Measurements from ENCODE around the gene KCTD7.
A peak's percentile ranks its signal among the peaks of the same experiment; 100 is the strongest.
"Not testable (repeated sequence)": the region's sequence is repeated elsewhere in the genome, so short reads cannot be mapped to it uniquely, and the experiment has no call there.

The KCTD7 gene

GRCh38 chr7:66628361-66629221, at the start of gene KCTD7:
Gene KCTD7 (plus strand): TSS chr7:66628881. CDS start chr7:66629065, 184 bp downstream.
- no peaks in the 10 kb centered on the region for H3K27me3 ChIP-seq (ENCODE audit: control insufficient read depth in 1 of 2, insufficient read depth in 2 of 2, low read length in 2 of 2)
- peak within 1 kb of the TSS; percentile 100 for H3K27ac ChIP-seq (ENCODE audit: low read length)
- peak within 1 kb of the TSS; percentile 88 to 99 for H3K9ac ChIP-seq (ENCODE audit: low read length in 2 of 2)
- H3K36me3 ChIP-seq (ENCODE audit: control insufficient read depth in 2 of 2, insufficient read depth in 2 of 2, low read length in 2 of 2): peaks cover 0 to 5% of the 10 kb centered on the region in 2 donors
- peak within 1 kb of the TSS; percentile 88 to 91 for H3K4me3 ChIP-seq (ENCODE audit: low read length in 2 of 2)
- peaks cover 25% of the 10 kb centered on the region for H3K4me1 ChIP-seq (ENCODE audit: control insufficient read depth, insufficient read depth, low read length)
- H3K9me3 ChIP-seq (ENCODE audit: control insufficient read depth in 2 of 2, low read length in 2 of 2): no peaks in the 10 kb centered on the region

GRCh38 chr7:66580380-66580779, 48.3 kb upstream of the KCTD7 start:
- peaks cover 8 to 11% of the 10 kb centered on the region in 2 donors for H3K36me3 ChIP-seq (ENCODE audit: control insufficient read depth in 2 of 2, insufficient read depth in 2 of 2, low read length in 2 of 2)
- not testable (repeated sequence) for H3K27ac ChIP-seq (ENCODE audit: low read length); H3K9ac ChIP-seq (ENCODE audit: low read length in 2 of 2); H3K4me1 ChIP-seq (ENCODE audit: control insufficient read depth, insufficient read depth, low read length); H3K9me3 ChIP-seq (ENCODE audit: control insufficient read depth in 2 of 2, low read length in 2 of 2); H3K4me3 ChIP-seq (ENCODE audit: low read length in 2 of 2); H3K27me3 ChIP-seq (ENCODE audit: control insufficient read depth in 1 of 2, insufficient read depth in 2 of 2, low read length in 2 of 2)

- not testable (repeated sequence) for H3K36me3 ChIP-seq (ENCODE audit: control insufficient read depth in 2 of 2, insufficient read depth in 2 of 2, low read length in 2 of 2); H3K4me3 ChIP-seq (ENCODE audit: low read length in 2 of 2); H3K9ac ChIP-seq (ENCODE audit: low read length in 2 of 2); H3K9me3 ChIP-seq (ENCODE audit: control insufficient read depth in 2 of 2, low read length in 2 of 2); H3K27me3 ChIP-seq (ENCODE audit: control insufficient read depth in 1 of 2, insufficient read depth in 2 of 2, low read length in 2 of 2); H3K27ac ChIP-seq (ENCODE audit: low read length); H3K4me1 ChIP-seq (ENCODE audit: control insufficient read depth, insufficient read depth, low read length)
Observed at GRCh38 chr7:66582816-66583489, 45.7 kb upstream of the KCTD7 start.

- no peak overlapping the region for H3K9ac ChIP-seq (ENCODE audit: low read length in 2 of 2)
- H3K9me3 ChIP-seq (ENCODE audit: control insufficient read depth in 2 of 2, low read length in 2 of 2): no peaks in the 10 kb centered on the region
- H3K27me3 ChIP-seq (ENCODE audit: control insufficient read depth in 1 of 2, insufficient read depth in 2 of 2, low read length in 2 of 2): no peaks in the 10 kb centered on the region
- H3K36me3 ChIP-seq (ENCODE audit: control insufficient read depth in 2 of 2, insufficient read depth in 2 of 2, low read length in 2 of 2): peaks cover 5 to 6% of the 10 kb centered on the region in 2 donors
- H3K4me3 ChIP-seq (ENCODE audit: low read length in 2 of 2): no peak overlapping the region
- no peaks in the 10 kb centered on the region for H3K4me1 ChIP-seq (ENCODE audit: control insufficient read depth, insufficient read depth, low read length)
- H3K27ac ChIP-seq (ENCODE audit: low read length): no peak overlapping the region
Observed at GRCh38 chr7:66583490-66584110, 45.1 kb upstream of the KCTD7 start.

DNA sequence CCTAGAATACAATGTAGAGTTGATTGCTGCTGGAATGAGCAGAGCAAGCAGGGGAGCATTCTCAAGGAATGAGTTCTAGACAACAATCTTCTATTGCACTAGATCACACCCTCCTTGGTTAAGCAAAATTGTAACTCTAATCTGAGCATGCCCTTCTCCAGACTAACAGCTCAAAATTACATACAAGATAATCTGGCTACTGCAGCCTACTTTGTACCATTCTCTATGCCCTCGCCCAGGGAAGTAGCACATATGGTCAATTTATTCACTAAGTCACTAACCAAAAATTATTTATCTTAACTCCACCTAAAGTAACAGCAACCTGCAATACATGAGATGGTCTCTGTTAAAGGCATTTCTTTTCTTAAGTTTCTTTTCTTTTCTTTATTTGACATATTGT, 42.5 kb upstream of the KCTD7 start:
- no peak overlapping the region for H3K9ac ChIP-seq (ENCODE audit: low read length in 2 of 2)
- no peaks in the 10 kb centered on the region for H3K27me3 ChIP-seq (ENCODE audit: control insufficient read depth in 1 of 2, insufficient read depth in 2 of 2, low read length in 2 of 2)
- no peak overlapping the region for H3K27ac ChIP-seq (ENCODE audit: low read length)
- no peaks in the 10 kb centered on the region for H3K9me3 ChIP-seq (ENCODE audit: control insufficient read depth in 2 of 2, low read length in 2 of 2)
- peaks cover 5 to 6% of the 10 kb centered on the region in 2 donors for H3K36me3 ChIP-seq (ENCODE audit: control insufficient read depth in 2 of 2, insufficient read depth in 2 of 2, low read length in 2 of 2)
- H3K4me1 ChIP-seq (ENCODE audit: control insufficient read depth, insufficient read depth, low read length): peaks cover 15% of the 10 kb centered on the region
- H3K4me3 ChIP-seq (ENCODE audit: low read length in 2 of 2): no peak overlapping the region

DNA sequence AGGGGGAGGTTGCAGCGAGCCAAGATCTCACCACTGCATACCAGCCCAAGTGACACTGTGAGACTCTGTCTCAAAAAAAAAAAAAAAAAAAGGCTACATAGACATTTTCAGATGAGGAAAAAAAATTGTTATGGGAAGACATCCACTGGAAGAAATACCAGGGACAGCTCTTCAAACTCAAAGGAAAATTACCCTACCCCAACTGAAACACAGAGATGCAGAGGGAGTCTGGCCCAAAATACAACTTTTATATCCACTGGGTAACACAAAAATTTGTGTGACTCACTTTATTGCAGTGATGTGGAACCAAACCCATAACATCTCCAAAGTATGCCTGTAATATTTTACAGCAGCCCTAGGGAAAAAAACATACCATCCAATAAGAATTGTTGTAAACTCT, 40.5 kb upstream of the KCTD7 start:
- H3K4me1 ChIP-seq (ENCODE audit: control insufficient read depth, insufficient read depth, low read length): peaks cover 23% of the 10 kb centered on the region
- H3K27ac ChIP-seq (ENCODE audit: low read length); H3K4me3 ChIP-seq (ENCODE audit: low read length in 2 of 2); H3K36me3 ChIP-seq (ENCODE audit: control insufficient read depth in 2 of 2, insufficient read depth in 2 of 2, low read length in 2 of 2); H3K27me3 ChIP-seq (ENCODE audit: control insufficient read depth in 1 of 2, insufficient read depth in 2 of 2, low read length in 2 of 2); H3K9ac ChIP-seq (ENCODE audit: low read length in 2 of 2); H3K9me3 ChIP-seq (ENCODE audit: control insufficient read depth in 2 of 2, low read length in 2 of 2): not testable (repeated sequence)

DNA sequence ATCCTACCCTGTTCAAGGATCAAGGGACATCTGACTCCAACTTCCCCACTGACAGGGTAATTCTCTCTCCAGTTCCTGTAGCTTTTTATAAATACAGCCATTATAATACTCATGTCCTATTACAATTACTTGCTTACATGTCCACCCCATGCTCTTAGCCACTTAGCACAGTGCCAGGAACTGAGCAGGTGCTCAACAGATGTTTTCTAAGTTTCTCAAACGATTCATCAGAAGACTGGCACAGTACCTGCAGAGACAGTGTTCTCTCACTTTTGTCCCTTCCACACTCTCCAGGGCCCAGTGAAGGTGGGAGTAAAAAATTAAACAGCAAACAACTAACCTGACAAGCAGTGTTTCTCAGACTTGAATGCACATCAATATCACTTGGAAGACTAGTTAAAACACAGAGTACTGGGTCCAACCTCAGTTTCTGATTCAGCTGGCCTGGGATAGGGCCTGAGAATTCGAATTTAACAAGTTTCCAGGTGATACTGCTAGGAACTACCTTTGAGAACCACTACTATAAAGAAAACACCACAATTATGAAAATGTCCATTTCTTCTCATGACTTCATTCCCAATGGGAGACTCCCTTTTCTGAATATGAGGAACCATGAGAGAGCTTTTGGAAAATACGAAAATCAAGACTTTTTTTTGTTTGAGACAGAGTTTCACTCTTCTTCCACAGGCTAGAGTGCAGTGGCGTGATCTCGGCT, 39.7 kb upstream of the KCTD7 start:
- H3K27me3 ChIP-seq (ENCODE audit: control insufficient read depth in 1 of 2, insufficient read depth in 2 of 2, low read length in 2 of 2); H3K36me3 ChIP-seq (ENCODE audit: control insufficient read depth in 2 of 2, insufficient read depth in 2 of 2, low read length in 2 of 2); H3K4me3 ChIP-seq (ENCODE audit: low read length in 2 of 2); H3K9ac ChIP-seq (ENCODE audit: low read length in 2 of 2); H3K27ac ChIP-seq (ENCODE audit: low read length); H3K9me3 ChIP-seq (ENCODE audit: control insufficient read depth in 2 of 2, low read length in 2 of 2): not testable (repeated sequence)
- H3K4me1 ChIP-seq (ENCODE audit: control insufficient read depth, insufficient read depth, low read length): peaks cover 23% of the 10 kb centered on the region

DNA sequence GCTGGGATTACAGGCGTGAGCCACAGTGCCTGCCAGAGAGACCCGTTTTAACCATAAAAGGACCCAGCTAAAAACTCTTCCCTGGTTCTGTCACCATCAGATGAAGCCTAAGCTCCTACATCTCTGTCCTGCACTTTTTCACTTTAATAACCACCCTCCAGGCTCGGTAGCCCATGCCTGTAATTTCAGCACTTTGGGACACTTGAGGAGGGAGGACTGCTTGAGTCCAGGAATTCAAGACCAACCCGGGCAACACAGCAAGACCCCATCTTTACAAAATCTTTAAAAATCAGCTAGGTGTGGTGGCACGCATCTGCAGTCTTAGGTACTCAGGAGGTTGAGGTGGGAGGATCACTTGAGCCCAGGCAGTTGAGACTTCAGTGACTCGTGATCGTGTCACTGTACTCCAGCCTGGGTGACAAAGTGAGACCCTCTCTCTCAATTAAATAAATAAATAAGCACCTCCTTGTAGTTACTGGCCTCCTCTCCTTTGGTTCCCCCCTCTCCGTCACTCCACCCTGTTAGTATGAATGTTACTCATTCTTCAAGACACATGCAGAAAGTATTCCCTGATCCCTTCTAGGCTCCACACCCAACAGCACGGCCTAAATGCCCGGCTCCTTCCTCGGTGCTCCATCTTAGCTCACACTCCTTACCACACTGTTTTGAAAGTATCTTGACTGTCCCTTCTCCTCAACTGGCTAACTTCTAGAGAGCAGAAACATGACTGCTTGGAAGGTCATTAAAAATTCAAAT, 38.2 kb upstream of the KCTD7 start:
- not testable (repeated sequence) for H3K27me3 ChIP-seq (ENCODE audit: control insufficient read depth in 1 of 2, insufficient read depth in 2 of 2, low read length in 2 of 2); H3K9ac ChIP-seq (ENCODE audit: low read length in 2 of 2); H3K9me3 ChIP-seq (ENCODE audit: control insufficient read depth in 2 of 2, low read length in 2 of 2); H3K36me3 ChIP-seq (ENCODE audit: control insufficient read depth in 2 of 2, insufficient read depth in 2 of 2, low read length in 2 of 2)
- Histone ChIP-seq H3K4me1 (ENCODE audit: control insufficient read depth, insufficient read depth, low read length) (peaks cover 23% of the 10 kb centered on the region), H3K4me3 (ENCODE audit: low read length in 2 of 2) (peak overlapping the region; percentile 23 to 90), H3K27ac (ENCODE audit: low read length) (peak overlapping the region; percentile 31)

DNA sequence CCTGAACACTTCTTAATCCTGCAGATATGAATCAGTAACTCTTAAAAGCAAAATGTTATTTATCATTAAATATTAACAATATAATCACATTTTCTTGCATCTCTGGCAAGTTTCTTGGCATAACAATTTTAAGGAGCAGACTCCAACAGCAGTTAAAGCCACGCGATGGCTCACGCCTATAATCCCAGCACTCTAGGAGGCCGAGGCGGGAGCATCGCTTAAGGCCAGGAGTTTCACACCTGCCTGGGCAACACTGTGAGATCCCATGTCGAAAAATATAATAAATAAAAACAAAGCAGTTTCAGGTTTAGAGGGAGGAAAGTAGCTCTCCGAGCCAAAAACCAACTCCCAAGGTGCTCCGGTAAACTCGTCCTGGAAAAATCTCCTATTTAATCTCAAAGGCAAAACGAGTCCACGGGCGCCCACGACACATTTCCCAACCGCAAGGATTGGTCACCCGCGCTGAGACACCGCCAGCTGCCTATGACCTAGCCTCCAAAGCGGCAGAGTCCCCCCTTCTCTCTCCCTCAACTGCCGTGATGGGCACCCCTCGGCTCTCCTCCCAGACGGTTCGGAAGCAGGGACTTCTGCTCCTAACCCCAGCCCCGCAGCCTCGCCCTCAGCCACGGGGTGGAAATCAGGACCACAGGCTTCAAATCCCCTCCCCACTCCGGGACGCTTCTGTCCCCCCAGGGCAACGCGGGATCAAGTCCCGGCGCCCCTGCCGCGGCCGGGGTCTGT, 37.5 kb upstream of the KCTD7 start:
- Histone ChIP-seq H3K4me3 (ENCODE audit: low read length in 2 of 2) (peak overlapping the region; percentile 69 to 90), H3K27ac (ENCODE audit: low read length) (peak overlapping the region; percentile 96), H3K9ac (ENCODE audit: low read length in 2 of 2) (peak overlapping the region; percentile 80 to 92), H3K4me1 (ENCODE audit: control insufficient read depth, insufficient read depth, low read length) (peaks cover 23% of the 10 kb centered on the region)
- H3K9me3 ChIP-seq (ENCODE audit: control insufficient read depth in 2 of 2, low read length in 2 of 2); H3K36me3 ChIP-seq (ENCODE audit: control insufficient read depth in 2 of 2, insufficient read depth in 2 of 2, low read length in 2 of 2); H3K27me3 ChIP-seq (ENCODE audit: control insufficient read depth in 1 of 2, insufficient read depth in 2 of 2, low read length in 2 of 2): not testable (repeated sequence)

Data from stomach smooth muscle (tissue), 2 donors.